SU-DHL-6 (cell line): ENCODE measurements around the gene ZMIZ1.

Experiments
- EZH2phosphoT487 ChIP-seq: fragments of 200-600 bp; sonication (generic), shearing (Covaris generic); conservative IDR thresholded peaks from 2 replicates; pipeline ENCODE4 v1.6.1; 2018; ENCODE audit warnings: mild to moderate bottlenecking, antibody characterized with exemption, low read length, moderate library complexity, mixed read lengths
- TF ChIP-seq, protein P1 (sequence below): fragments of 200-600 bp; sonication (generic); IDR thresholded peaks from one replicate; pipeline ENCODE4 v1.5.1; 2017; ENCODE audit warnings: antibody characterized with exemption, mild to moderate bottlenecking, low read length, moderate library complexity; ENCODE audit not compliant: insufficient read depth, poor library complexity, severe bottlenecking

DNA sequence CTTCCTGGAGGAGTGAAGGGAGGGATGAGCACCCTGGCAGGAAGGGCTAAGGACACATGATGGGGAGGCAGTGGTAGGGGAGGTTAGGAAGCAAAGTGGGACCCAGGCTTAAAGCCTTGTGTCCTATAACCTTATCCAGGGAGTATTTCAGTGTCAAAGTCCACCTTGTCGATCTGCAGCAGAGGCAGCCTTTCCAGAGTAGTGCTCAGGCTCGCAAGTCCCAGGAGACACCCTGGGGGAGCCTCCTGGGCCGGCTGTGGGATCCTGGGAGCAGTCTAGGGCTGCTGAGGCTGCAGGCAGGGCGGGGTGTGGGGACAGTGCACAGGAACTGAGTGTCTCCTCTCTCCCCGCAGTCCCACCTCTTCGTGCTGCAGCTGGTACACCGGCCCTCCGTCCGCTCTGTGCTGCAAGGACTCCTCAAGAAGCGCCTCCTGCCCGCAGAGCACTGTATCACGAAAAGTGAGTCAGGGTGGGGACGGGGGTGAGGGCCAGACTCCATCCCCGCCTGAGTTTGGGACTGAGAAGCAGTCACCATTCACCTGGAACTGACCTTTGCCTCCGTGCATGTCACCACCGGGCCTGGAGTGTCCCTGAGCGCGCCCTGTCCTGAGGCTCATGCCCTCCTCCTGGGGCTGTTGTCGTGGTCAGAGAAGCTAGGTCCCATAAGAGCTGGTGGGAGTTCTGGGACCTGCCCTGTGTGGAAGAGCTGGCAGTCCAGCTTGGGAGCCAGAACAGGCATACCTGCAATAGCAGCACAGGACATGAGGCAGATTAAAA lies 233.2 kb downstream of the ZMIZ1 start:
- TF ChIP-seq, protein P1, sequence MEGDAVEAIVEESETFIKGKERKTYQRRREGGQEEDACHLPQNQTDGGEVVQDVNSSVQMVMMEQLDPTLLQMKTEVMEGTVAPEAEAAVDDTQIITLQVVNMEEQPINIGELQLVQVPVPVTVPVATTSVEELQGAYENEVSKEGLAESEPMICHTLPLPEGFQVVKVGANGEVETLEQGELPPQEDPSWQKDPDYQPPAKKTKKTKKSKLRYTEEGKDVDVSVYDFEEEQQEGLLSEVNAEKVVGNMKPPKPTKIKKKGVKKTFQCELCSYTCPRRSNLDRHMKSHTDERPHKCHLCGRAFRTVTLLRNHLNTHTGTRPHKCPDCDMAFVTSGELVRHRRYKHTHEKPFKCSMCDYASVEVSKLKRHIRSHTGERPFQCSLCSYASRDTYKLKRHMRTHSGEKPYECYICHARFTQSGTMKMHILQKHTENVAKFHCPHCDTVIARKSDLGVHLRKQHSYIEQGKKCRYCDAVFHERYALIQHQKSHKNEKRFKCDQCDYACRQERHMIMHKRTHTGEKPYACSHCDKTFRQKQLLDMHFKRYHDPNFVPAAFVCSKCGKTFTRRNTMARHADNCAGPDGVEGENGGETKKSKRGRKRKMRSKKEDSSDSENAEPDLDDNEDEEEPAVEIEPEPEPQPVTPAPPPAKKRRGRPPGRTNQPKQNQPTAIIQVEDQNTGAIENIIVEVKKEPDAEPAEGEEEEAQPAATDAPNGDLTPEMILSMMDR, result no peak
- no peak for TF ChIP-seq EZH2phosphoT487
